Measurements from ENCODE around the gene FNDC5. TPM values are rescaled to one million over a fixed set of nuclear protein-coding genes. Genes with fewer than 3 reads are reported as not detected.

The FNDC5 gene
- polyA plus RNA-seq, 4 donors: 40.6 to 69.7 (median 52.6) TPM

GRCh38 chr1:32898056-32898455, 27.3 kb upstream of the FNDC5 start:
- no peak for DNase-seq (ENCODE audit: low read depth in 4 of 4, low spot score in 2 of 4)

DNA sequence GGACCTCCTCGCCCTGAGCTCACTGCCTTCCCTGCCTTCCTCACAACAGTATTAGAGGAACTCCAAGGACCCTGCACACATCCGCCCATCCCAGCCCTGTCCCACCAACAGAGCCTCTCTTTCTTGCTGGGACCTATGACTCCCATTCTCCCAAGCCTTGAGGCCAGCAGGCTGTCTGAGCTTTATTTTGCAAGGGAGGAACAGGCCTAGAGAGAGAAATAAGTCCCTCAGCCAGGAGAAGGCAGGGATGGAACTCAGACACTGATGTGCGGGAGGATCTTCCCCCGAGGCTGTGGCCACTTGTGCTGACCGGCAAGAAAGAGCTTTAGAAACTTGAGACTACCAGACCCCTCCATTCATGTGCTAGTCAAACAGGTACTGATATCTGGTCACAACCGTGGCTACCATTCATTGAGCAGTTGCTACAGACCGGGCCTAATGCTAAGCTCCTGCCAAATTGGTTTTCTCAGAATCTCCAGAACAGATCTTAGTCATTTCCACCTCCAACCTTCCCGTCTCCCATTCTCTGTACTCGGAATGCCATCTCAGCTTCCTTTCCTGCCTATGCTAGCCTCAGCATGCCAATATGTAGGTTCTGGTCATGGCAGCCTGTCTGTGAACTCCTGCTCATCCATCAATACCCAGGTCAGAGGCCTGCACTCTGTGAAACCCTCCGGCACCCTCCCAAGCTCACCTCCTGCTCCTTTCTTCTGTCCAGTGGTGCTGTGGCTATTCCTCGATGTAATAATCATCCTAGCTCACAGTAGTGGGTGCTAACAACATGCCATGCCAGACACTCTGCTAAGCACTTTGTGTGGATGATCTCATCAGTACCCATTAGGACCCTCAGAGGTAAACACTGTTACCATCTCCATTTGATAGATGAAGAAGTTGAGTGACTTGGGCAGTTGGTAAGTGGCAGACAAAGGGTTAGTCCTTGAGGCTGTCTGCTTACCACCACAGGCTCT, 26.7 kb upstream of the FNDC5 start:
- no peak for DNase-seq (ENCODE audit: low read depth in 4 of 4, low spot score in 2 of 4)

DNA sequence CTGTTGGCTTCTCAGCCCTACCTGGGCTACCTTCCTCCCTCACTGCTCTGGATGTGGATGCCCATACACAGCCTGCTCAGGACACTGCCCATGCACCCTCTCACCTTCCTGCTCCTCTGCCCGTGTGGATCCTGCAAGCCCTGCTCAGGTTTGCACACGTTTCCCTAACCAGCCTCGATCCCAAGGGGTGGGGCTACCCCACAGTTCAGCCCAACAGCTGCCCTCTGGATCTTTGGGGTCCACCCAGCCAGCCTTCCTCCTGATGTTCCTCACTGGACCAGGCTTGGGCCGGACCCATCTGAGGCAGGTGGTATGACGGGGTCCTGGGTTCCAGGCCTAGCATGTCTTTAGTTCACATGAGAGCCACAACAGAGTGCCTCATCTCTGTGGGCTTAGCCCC, 25.7 kb upstream of the FNDC5 start:
- DNase-seq (ENCODE audit: low read depth in 4 of 4, low spot score in 2 of 4): no peak

GRCh38 chr1:32895325-32896215, 24.9 kb upstream of the FNDC5 start:
- no peak for DNase-seq (ENCODE audit: low read depth in 4 of 4, low spot score in 2 of 4)

GRCh38 chr1:32894681-32895080, 24.0 kb upstream of the FNDC5 start:
- DNase-seq (ENCODE audit: low read depth in 4 of 4, low spot score in 2 of 4): no peak

DNA sequence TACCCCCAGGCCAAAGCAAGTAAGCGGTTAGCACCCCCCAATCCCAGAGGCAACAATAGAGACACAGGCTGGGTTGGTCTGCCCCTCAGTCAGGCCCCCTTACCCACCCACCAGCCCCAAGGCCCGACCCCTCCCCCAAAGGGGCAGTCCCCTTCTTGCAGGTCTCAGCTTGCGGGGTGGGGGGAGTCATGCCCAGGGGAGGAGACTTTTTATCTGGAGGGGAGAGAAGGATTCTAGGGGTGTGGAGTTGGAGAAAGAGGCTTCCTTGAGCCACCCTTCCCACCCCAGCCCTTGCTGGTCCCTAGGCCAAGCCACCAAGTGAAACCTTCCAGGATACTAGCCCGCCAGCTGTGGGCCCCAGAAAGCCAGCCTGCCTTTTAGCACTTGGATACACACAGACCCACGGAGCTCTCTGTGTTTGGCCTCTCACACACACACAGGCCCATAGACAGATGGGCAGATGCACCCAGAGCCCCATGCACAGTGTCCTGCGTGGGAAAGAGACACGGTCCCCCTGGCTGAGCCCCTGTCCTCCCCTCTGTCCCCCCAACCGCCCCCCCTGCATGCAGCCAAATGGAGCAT, 23.4 kb upstream of the FNDC5 start:
- DNase-seq (ENCODE audit: low read depth in 4 of 4, low spot score in 2 of 4): no peak

DNA sequence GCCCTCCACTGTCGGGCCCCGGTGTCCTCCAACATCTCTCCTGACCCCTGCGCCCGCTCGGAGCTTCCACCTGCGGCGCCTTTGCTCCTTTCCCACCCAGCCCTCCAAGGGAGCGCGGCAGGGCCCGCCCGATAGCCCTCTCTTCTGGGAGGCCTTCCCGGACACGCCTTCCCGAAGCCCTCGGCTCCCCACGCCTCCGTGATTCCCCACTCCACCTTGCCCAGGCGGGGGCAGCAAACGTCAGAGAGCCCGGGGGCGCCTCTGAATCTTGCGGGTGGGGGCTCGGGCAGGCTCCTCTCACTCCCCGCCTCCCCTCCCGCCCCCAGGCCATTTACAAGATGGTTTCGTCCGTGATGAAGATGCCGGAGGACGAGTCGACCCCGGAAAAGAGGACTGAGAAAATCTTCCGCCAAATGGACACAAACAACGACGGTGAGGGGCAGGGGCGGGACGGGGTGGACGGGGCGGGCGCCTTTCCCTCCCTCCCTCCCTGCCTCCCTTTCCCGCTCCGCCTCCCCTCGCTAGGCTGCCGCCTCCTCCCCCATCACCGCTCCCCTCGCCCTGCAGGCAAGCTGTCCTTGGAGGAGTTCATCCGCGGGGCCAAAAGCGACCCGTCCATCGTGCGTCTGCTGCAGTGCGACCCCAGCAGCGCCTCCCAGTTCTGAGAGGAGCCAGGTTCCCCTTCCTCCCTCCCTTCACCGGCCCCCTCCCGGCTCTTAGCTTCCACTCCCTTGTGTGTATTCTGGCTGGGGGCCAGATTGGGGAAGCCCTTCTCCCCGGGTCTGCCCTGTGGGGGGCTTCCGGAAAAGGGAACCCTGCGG, 22.7 kb upstream of the FNDC5 start:
- no peak for DNase-seq (ENCODE audit: low read depth in 4 of 4, low spot score in 2 of 4)

DNA sequence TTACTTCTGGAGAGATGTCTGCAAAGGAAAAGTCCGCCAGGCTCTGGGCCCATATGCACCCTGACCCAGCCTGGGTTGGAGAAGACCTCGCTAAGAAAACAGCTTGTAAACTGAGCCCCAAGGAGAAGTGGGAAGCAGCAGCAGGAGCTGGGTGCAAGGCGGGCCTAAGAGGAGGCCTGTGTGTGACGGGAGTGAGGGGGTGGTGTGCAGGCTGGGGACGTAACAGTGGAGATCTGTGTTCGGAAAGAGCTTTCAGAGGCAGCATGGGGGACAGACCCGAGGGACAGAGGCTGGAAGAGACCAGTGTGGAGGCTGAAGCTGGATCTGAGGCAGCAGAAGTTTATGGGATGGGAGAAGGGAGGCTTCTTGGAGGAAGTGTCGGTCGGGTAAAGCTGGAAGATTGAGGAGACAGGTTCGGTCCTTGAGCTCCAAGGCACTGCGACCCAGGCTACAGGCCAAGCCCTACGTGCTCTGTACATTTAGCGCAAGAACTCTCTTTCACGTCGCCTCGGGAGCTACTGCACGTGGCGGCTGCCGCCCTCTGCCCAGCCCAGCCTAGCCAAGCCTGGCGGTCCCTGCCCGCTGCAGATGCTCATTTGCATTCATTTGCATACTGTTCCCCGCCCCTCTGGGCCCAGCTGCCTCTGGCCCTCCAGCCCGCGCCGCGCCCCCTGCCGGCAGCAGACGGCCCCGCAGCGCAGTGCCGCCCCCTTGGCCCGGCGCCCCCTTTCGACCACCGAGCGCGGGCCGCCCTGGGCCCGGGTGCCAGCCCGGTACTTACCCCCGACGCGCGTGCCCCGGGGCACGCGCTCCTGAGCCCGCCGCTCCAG, 21.9 kb upstream of the FNDC5 start:
- no peak for DNase-seq (ENCODE audit: low read depth in 4 of 4, low spot score in 2 of 4)

- DNase-seq (ENCODE audit: low read depth in 4 of 4, low spot score in 2 of 4): no peak
Observed at GRCh38 chr1:32891630-32892029, 20.9 kb upstream of the FNDC5 start.

- no peak for DNase-seq (ENCODE audit: low read depth in 4 of 4, low spot score in 2 of 4)
Observed at GRCh38 chr1:32891241-32891570, 20.5 kb upstream of the FNDC5 start.

DNA sequence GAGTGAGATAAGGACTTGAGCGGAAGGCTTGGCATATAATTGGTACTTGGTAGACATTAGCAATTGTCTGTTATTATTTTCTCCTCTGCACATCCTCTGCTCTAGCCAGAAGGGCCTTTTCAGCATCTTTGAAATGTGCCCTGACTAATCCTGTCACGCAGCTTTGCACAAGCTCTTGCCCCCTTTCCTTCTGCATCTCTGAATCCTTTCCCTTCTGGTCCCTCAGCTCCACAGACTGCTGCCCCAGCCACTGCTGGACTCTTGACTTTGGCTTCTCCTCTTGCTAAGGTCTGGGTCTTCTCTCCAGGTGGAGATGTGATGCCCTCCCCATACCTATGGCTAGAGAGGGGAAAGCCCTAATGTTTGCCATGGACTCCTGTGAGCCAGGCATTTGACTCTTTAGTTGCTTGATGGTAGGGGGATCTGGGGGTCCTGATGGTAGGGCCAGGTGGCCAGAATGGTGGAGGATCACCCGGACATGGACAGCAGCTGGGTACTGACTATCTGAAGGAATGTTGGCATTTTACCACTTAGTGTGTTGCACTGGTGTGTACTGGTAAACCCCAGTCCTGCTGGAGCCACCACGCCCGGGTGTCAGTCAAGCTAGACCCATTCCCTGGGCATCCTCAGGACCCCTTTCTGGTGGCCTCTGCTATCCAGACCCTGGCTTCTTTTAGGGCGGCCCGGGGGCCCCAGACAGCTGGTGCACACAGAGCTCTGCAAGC, 20.0 kb upstream of the FNDC5 start:
- no peak for DNase-seq (ENCODE audit: low read depth in 4 of 4, low spot score in 2 of 4)

DNA sequence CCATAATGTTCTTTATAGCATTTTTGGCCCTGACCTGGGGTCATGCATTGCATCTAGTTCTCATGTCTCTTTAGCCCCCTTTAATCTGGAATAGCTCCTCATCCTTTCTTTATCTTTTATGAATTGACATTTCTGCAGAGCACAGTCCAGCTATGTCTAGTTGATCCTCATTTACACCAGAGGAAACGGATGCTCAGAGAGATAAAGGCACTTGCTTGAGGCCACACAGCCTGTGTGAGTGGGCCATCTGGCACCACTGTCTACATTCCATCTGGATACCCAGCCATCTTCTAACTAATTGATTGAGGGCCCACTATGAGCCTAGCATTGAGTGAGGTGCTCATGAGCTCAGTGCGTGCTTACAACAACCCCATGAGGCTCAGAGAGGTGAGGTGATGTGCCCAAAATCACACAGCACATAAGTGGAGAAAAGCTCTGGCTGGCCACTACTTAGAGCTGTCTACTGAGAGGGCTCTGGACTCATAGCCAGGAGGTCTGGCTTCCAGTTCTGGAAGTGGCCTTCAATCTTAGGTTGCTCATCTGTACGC, 19.1 kb upstream of the FNDC5 start:
- DNase-seq (ENCODE audit: low read depth in 4 of 4, low spot score in 2 of 4): no peak

- DNase-seq (ENCODE audit: low read depth in 4 of 4, low spot score in 2 of 4): no peak
Observed at GRCh38 chr1:32888677-32889420, 18.1 kb upstream of the FNDC5 start.

DNA sequence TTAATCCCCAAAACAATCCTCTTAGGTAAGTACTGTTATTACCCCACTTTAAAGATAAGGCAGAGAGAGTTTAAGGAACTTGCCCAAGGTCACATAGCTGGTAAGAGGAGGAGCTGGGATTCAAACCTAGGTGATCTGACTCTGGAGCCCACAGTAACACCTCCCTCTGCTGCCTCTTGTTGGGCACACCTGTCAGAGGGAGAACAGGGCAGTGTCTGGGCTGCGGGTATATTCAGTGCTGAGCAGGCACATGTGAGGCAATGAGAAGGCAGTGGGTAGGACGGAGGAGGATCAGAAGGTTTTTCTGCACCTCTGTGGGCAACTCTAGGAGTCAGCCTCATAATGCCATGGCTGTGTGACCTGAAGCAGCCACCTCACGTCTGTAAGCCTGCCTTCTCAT, 17.4 kb upstream of the FNDC5 start:
- DNase-seq (ENCODE audit: low read depth in 4 of 4, low spot score in 2 of 4): no peak

- DNase-seq (ENCODE audit: low read depth in 4 of 4, low spot score in 2 of 4): no peak
Observed at GRCh38 chr1:32887623-32888022, 16.9 kb upstream of the FNDC5 start.

- DNase-seq (ENCODE audit: low read depth in 4 of 4, low spot score in 2 of 4): no peak
Observed at GRCh38 chr1:32886828-32887414, 16.2 kb upstream of the FNDC5 start.

- DNase-seq (ENCODE audit: low read depth in 4 of 4, low spot score in 2 of 4): peak in 1 of 4 donors; percentile 64
Observed at GRCh38 chr1:32886004-32886827, 15.5 kb upstream of the FNDC5 start, which contains the start of gene HPCA. TSS of gene HPCA (plus strand) at chr1:32886491. CDS start at chr1:32888899, 2,408 bp downstream.
